Measurements from ENCODE around the gene AQP3.

DNA sequence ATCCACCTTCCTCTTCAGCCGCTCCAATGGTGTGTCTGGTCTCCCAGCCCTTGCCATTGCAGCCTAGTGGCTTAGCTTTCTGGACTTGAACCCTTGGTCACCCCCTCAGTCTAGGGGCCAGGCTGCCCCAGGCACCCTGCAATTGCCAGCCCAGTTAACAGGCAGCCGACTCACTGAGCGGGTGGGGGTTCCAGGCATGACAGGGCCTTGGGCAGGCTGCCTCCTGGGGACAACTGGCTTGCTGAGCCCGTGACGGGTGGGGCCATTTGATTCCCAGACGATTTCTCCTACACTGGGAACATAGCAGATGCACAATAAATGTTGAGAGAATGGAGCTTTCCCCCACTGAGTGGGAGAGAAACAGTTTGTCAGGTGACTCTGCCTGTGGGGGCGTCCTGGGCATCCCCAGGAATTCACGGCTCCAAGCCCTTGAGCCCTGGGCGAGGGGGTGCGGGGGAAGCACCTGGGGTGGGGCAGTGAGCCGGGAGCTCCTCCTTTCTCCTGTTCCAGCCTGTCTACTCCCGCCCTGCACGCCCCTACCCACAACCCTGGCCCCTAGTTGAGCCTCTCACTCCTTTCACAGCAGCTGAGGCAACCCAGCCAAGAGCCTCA, 32.4 kb downstream of the AQP3 start:
- TF ChIP-seq, protein P1, sequence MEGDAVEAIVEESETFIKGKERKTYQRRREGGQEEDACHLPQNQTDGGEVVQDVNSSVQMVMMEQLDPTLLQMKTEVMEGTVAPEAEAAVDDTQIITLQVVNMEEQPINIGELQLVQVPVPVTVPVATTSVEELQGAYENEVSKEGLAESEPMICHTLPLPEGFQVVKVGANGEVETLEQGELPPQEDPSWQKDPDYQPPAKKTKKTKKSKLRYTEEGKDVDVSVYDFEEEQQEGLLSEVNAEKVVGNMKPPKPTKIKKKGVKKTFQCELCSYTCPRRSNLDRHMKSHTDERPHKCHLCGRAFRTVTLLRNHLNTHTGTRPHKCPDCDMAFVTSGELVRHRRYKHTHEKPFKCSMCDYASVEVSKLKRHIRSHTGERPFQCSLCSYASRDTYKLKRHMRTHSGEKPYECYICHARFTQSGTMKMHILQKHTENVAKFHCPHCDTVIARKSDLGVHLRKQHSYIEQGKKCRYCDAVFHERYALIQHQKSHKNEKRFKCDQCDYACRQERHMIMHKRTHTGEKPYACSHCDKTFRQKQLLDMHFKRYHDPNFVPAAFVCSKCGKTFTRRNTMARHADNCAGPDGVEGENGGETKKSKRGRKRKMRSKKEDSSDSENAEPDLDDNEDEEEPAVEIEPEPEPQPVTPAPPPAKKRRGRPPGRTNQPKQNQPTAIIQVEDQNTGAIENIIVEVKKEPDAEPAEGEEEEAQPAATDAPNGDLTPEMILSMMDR (conservative IDR thresholded peaks at IDR 0.05; ENCODE audit: low read length) = no peak
- TF ChIP-seq EZH2phosphoT487 (IDR thresholded peaks at IDR 0.05; ENCODE audit: borderline replicate concordance, low read depth, low read length) = no peak

All from OCI-LY7 (cell line).